Measurements from ENCODE around the gene RPS14. TPM values are rescaled to one million over a fixed set of nuclear protein-coding genes. Genes with fewer than 3 reads are reported as not detected.

RPS14 gene
- total and polyA plus RNA-seq, 10 of the 15 experiments (the other 5 are each of a cell fraction or from before 2014, with no cell fraction given), result 2,295 to 4,047 (median 2,787) TPM

DNA sequence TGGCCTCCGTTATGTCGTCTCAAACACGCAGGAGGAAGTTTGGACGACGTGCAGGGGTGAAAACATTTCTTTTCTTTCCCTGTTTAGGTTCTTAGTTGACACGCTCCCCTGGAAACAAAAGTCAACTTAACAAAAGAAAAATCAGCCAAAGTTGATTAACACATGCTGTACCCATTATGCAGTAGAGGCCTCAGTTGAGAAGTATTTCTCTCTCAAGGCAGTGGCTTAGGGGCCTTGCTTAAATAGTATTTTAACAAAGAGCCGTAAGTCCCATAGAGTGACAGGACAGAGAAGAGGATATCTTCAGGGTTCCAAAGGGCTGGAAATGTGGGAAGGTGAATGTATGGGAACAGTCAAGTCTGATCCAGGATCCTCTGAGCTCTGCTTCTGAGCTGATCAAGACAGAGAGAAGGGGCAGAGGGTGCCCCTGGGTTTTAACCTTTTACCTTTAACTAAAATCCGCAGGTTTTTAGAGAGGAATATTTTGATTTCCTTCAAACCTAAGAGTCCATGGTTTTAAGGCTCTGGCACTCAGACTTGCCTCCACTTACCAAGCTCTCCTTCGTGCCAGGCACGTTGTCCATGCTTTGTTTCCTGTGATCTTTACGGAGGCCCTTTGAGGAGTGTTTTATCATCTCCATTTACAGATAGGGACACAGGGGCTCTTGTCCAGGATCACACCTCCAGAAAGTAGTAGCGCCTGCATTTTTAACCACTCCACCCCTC, 36.2 kb downstream of the RPS14 start (continued):
- TF ChIP-seq, protein P1, sequence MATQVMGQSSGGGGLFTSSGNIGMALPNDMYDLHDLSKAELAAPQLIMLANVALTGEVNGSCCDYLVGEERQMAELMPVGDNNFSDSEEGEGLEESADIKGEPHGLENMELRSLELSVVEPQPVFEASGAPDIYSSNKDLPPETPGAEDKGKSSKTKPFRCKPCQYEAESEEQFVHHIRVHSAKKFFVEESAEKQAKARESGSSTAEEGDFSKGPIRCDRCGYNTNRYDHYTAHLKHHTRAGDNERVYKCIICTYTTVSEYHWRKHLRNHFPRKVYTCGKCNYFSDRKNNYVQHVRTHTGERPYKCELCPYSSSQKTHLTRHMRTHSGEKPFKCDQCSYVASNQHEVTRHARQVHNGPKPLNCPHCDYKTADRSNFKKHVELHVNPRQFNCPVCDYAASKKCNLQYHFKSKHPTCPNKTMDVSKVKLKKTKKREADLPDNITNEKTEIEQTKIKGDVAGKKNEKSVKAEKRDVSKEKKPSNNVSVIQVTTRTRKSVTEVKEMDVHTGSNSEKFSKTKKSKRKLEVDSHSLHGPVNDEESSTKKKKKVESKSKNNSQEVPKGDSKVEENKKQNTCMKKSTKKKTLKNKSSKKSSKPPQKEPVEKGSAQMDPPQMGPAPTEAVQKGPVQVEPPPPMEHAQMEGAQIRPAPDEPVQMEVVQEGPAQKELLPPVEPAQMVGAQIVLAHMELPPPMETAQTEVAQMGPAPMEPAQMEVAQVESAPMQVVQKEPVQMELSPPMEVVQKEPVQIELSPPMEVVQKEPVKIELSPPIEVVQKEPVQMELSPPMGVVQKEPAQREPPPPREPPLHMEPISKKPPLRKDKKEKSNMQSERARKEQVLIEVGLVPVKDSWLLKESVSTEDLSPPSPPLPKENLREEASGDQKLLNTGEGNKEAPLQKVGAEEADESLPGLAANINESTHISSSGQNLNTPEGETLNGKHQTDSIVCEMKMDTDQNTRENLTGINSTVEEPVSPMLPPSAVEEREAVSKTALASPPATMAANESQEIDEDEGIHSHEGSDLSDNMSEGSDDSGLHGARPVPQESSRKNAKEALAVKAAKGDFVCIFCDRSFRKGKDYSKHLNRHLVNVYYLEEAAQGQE (IDR thresholded peaks at IDR 0.05; ENCODE audit: low read depth, low read length), result no peak
- TF ChIP-seq, protein P2, sequence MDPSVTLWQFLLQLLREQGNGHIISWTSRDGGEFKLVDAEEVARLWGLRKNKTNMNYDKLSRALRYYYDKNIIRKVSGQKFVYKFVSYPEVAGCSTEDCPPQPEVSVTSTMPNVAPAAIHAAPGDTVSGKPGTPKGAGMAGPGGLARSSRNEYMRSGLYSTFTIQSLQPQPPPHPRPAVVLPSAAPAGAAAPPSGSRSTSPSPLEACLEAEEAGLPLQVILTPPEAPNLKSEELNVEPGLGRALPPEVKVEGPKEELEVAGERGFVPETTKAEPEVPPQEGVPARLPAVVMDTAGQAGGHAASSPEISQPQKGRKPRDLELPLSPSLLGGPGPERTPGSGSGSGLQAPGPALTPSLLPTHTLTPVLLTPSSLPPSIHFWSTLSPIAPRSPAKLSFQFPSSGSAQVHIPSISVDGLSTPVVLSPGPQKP (IDR thresholded peaks at IDR 0.05; ENCODE audit: low read depth, low read length), result no peak
- TF ChIP-seq, protein P3, sequence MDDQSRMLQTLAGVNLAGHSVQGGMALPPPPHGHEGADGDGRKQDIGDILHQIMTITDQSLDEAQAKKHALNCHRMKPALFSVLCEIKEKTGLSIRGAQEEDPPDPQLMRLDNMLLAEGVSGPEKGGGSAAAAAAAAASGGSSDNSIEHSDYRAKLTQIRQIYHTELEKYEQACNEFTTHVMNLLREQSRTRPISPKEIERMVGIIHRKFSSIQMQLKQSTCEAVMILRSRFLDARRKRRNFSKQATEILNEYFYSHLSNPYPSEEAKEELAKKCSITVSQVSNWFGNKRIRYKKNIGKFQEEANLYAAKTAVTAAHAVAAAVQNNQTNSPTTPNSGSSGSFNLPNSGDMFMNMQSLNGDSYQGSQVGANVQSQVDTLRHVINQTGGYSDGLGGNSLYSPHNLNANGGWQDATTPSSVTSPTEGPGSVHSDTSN (IDR thresholded peaks at IDR 0.05; ENCODE audit: insufficient replicate concordance, low read depth, low read length), result peak; percentile 7
- TF ChIP-seq, protein P4, sequence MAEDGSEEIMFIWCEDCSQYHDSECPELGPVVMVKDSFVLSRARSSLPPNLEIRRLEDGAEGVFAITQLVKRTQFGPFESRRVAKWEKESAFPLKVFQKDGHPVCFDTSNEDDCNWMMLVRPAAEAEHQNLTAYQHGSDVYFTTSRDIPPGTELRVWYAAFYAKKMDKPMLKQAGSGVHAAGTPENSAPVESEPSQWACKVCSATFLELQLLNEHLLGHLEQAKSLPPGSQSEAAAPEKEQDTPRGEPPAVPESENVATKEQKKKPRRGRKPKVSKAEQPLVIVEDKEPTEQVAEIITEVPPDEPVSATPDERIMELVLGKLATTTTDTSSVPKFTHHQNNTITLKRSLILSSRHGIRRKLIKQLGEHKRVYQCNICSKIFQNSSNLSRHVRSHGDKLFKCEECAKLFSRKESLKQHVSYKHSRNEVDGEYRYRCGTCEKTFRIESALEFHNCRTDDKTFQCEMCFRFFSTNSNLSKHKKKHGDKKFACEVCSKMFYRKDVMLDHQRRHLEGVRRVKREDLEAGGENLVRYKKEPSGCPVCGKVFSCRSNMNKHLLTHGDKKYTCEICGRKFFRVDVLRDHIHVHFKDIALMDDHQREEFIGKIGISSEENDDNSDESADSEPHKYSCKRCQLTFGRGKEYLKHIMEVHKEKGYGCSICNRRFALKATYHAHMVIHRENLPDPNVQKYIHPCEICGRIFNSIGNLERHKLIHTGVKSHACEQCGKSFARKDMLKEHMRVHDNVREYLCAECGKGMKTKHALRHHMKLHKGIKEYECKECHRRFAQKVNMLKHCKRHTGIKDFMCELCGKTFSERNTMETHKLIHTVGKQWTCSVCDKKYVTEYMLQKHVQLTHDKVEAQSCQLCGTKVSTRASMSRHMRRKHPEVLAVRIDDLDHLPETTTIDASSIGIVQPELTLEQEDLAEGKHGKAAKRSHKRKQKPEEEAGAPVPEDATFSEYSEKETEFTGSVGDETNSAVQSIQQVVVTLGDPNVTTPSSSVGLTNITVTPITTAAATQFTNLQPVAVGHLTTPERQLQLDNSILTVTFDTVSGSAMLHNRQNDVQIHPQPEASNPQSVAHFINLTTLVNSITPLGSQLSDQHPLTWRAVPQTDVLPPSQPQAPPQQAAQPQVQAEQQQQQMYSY (CRISPR knock-in tag; IDR thresholded peaks at IDR 0.05), result peak; percentile 36; the same call in 1 of the 2 replicates
- no peak for TF ChIP-seq NFXL1 (IDR thresholded peaks at IDR 0.05; ENCODE audit: borderline replicate concordance)
- no peak for TF ChIP-seq FOXM1 (IDR thresholded peaks at IDR 0.05; ENCODE audit: low read depth, low read length)
- 0 out of 2 replicates have a peak, but pooled peaks have one; percentile 51 for TF ChIP-seq POLR2A (IDR thresholded peaks at IDR 0.05; ENCODE audit: low read depth, low read length)
- no peak for TF ChIP-seq KLF5 (IDR thresholded peaks at IDR 0.05; ENCODE audit: partially characterized antibody)
- no peak for TF ChIP-seq BHLHE40 (IDR thresholded peaks at IDR 0.05; ENCODE audit: borderline replicate concordance in 1 of 2, low read depth in 2 of 2, low read length in 1 of 2)
- TF ChIP-seq YBX1 (IDR thresholded peaks at IDR 0.05), result no peak
- no peak for TF ChIP-seq SREBF2 (IDR thresholded peaks at IDR 0.05; ENCODE audit: low read length)
- TF ChIP-seq CBFB (IDR thresholded peaks at IDR 0.05; ENCODE audit: low read depth), result no peak
- TF ChIP-seq, protein P5, sequence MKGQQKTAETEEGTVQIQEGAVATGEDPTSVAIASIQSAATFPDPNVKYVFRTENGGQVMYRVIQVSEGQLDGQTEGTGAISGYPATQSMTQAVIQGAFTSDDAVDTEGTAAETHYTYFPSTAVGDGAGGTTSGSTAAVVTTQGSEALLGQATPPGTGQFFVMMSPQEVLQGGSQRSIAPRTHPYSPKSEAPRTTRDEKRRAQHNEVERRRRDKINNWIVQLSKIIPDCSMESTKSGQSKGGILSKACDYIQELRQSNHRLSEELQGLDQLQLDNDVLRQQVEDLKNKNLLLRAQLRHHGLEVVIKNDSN (IDR thresholded peaks at IDR 0.05; ENCODE audit: borderline replicate concordance, extremely low read length, insufficient read depth, low read depth, low read length), result no peak
- no peak for TF ChIP-seq RCOR1 (conservative IDR thresholded peaks at IDR 0.05; ENCODE audit: low read depth, low read length)
- no peak for TF ChIP-seq ESRRA (IDR thresholded peaks at IDR 0.05; ENCODE audit: low read length)
- no peak for TF ChIP-seq NR2F1 (conservative IDR thresholded peaks at IDR 0.05)
- TF ChIP-seq MEF2A (IDR thresholded peaks at IDR 0.05; ENCODE audit: insufficient read depth, low read depth, low read length), result no peak
- no peak for TF ChIP-seq IKZF2 (IDR thresholded peaks at IDR 0.05)
- TF ChIP-seq NR2C1 (IDR thresholded peaks at IDR 0.05), result no peak
- TF ChIP-seq HDAC6 (IDR thresholded peaks at IDR 0.05; ENCODE audit: unreplicated experiment), result no peak

All from GM12878 (cell line).